Transverse colon (tissue), 4 donors: ENCODE results near the gene LARP4.

ENCODE experiments used
- EP300 ChIP-seq: sonication (generic); formaldehyde crosslinking; IDR thresholded peaks from one replicate; pipeline ENCODE4 v1.6.1; 2017; ENCODE audit warnings: antibody characterized with exemption, low read depth
- POLR2A ChIP-seq: fragments of 450-650 bp; IDR thresholded peaks from one replicate; pipeline ENCODE4 v1.6.1; 2016; ENCODE audit warnings: antibody characterized with exemption, mild to moderate bottlenecking, moderate library complexity
- POLR2AphosphoS5 ChIP-seq, 3 donors: sonication (generic); formaldehyde crosslinking; IDR thresholded peaks; one replicate each; pipeline ENCODE4 v1.6.1; 2016; ENCODE audit warnings: antibody characterized with exemption in 3 of 3
- TF ChIP-seq, protein P1 (sequence below), 5 experiments: fragments of 200-600 bp in 3 of 5; fragments of 450-650 bp in 2 of 5; sonication (generic) in 3 of 5; IDR thresholded peaks; 1 replicate in 2 of 5; 2 replicates in 3 of 5; pipeline ENCODE4 v1.5.1; 2016 to 2017; ENCODE audit warnings: antibody characterized with exemption in 5 of 5, inconsistent platforms in 3 of 5, mild to moderate bottlenecking in 2 of 5, moderate library complexity in 1 of 5

DNA sequence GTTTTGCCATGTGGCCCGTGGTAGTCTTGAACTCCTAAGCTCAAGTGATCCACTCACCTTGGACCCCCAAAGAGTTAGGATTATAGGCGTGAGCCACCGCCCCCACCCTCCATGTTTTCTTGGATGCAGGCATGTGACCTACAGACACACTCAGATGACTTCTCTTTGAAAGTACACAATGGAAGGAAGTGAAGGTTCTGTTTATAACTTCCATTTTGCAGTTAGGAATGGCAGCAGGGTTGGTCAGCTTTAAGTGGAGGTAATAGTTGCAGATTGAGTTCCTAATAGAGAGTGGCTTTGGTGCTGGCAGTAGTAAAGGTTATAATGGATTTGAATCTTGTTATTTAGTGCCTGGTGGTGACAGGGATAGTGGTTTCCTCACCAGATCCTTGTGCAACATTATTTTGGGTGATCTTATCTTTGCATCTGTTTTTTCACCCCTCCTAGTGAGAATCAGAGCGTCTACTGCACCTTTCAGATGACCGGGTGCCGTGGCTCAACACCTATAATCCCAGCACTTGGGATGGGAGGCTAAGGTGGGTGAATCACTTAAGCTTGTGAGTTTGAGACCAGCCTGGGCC, 15.3 kb downstream of the LARP4 start:
- TF ChIP-seq, protein P1, sequence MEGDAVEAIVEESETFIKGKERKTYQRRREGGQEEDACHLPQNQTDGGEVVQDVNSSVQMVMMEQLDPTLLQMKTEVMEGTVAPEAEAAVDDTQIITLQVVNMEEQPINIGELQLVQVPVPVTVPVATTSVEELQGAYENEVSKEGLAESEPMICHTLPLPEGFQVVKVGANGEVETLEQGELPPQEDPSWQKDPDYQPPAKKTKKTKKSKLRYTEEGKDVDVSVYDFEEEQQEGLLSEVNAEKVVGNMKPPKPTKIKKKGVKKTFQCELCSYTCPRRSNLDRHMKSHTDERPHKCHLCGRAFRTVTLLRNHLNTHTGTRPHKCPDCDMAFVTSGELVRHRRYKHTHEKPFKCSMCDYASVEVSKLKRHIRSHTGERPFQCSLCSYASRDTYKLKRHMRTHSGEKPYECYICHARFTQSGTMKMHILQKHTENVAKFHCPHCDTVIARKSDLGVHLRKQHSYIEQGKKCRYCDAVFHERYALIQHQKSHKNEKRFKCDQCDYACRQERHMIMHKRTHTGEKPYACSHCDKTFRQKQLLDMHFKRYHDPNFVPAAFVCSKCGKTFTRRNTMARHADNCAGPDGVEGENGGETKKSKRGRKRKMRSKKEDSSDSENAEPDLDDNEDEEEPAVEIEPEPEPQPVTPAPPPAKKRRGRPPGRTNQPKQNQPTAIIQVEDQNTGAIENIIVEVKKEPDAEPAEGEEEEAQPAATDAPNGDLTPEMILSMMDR (IDR thresholded peaks at IDR 0.05): no peak
- TF ChIP-seq POLR2A: no peak
- no peak for TF ChIP-seq POLR2AphosphoS5 (IDR thresholded peaks at IDR 0.05)
- no peak for TF ChIP-seq EP300
